ENCODE results near the gene CD38.

Gene CD38

GRCh38 chr4:15894921-15895916 lies 117.1 kb downstream of the CD38 start:
- peak; percentile 81 for DNase-seq (ENCODE audit: low read depth)
- TF ChIP-seq, protein P1, sequence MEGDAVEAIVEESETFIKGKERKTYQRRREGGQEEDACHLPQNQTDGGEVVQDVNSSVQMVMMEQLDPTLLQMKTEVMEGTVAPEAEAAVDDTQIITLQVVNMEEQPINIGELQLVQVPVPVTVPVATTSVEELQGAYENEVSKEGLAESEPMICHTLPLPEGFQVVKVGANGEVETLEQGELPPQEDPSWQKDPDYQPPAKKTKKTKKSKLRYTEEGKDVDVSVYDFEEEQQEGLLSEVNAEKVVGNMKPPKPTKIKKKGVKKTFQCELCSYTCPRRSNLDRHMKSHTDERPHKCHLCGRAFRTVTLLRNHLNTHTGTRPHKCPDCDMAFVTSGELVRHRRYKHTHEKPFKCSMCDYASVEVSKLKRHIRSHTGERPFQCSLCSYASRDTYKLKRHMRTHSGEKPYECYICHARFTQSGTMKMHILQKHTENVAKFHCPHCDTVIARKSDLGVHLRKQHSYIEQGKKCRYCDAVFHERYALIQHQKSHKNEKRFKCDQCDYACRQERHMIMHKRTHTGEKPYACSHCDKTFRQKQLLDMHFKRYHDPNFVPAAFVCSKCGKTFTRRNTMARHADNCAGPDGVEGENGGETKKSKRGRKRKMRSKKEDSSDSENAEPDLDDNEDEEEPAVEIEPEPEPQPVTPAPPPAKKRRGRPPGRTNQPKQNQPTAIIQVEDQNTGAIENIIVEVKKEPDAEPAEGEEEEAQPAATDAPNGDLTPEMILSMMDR (IDR thresholded peaks at IDR 0.05; ENCODE audit: insufficient read depth, low read depth, low read length, missing control alignments) = no peak
- no peak overlapping the region for H3K4me3 ChIP-seq (ENCODE audit: low read length)

DNA sequence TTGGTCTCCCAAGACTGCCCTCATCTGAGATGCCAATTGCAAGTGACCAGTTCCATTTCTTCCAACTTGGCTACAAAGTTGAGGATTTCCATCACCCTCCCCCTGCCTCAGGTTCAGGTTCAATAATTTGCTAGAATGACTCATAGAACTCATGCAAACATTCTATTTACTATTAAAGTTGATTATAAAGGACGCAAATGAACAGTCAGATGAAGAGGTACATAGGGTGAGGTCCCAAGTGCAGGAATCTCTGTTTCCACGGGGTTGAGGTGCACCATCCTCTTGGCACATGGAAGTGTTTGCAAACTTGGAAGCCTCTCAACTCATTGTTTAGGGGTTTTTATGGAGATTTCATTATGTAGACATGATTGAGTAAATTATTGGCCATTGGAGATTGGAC lies 119.4 kb downstream of the CD38 start:
- TF ChIP-seq, protein P1 (IDR thresholded peaks at IDR 0.05; ENCODE audit: insufficient read depth, low read depth, low read length, missing control alignments) = no peak
- H3K4me3 ChIP-seq (ENCODE audit: low read length) = no peak overlapping the region
- no peak for DNase-seq (ENCODE audit: low read depth)

DNA sequence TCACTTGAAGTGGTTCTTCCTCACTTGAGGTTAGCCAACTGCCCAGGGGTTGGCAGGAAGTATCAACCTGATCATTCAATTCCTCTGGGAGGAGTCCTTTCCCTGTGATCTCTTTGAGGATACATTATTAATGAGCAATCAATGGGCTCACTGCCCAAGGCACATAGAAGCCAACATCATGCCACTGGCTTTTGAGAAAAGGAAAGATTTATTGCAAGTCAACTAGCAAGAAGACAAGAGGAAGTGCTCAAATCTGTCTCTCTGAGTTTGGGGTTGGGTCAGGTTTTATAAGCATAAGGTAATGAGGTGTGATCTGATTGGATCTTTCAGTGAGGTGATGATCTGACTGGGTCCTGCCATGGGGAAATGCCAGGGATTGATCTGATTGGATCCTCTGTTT lies 120.8 kb downstream of the CD38 start:
- no peak overlapping the region for H3K4me3 ChIP-seq (ENCODE audit: low read length)
- TF ChIP-seq, protein P1 (IDR thresholded peaks at IDR 0.05; ENCODE audit: insufficient read depth, low read depth, low read length, missing control alignments) = no peak
- DNase-seq (ENCODE audit: low read depth) = no peak

- TF ChIP-seq, protein P1 (IDR thresholded peaks at IDR 0.05; ENCODE audit: insufficient read depth, low read depth, low read length, missing control alignments) = no peak
- H3K4me3 ChIP-seq (ENCODE audit: low read length) = no peak overlapping the region
- DNase-seq (ENCODE audit: low read depth) = no peak
These were observed 121.4 kb downstream of the CD38 start for GRCh38 chr4:15899511-15899910.

DNA sequence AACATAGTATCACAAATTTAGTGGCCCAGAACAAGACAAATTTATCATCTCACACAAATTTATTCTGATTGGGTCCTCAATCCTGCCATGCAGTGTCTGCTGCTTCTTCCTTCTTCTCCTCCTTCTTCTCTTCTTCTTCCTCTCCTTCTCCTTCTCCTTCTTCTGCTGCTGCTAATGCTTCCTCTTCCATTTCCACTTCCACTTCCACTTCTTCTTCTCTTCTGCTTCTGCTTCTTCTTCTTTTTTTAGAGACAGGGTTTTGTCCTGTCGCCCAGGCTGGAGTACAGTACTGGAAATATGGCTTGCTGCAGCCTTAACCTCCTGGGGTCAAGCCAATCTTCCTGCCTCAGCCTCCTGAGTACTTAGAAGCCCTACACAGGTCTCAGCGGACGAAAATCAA lies 122.9 kb downstream of the CD38 start:
- no peak for DNase-seq (ENCODE audit: low read depth)
- H3K4me3 ChIP-seq (ENCODE audit: low read length) = no peak overlapping the region
- TF ChIP-seq, protein P1 (IDR thresholded peaks at IDR 0.05; ENCODE audit: insufficient read depth, low read depth, low read length, missing control alignments) = no peak

GRCh38 chr4:15901998-15902397 lies 123.9 kb downstream of the CD38 start:
- DNase-seq (ENCODE audit: low read depth) = peak; percentile 43
- H3K4me3 ChIP-seq (ENCODE audit: low read length) = no peak overlapping the region
- TF ChIP-seq, protein P1 (IDR thresholded peaks at IDR 0.05; ENCODE audit: insufficient read depth, low read depth, low read length, missing control alignments) = no peak
